Right kidney (tissue), 1 donor: ENCODE data around the gene CDK14.
A peak's percentile ranks its signal among the peaks of the same experiment; 100 is the strongest.
"Not testable (repeated sequence)": the region's sequence is repeated elsewhere in the genome, so short reads cannot be mapped to it uniquely, and the experiment has no call there.

Source experiments
- DNase-seq: peaks from one replicate; pipeline ENCODE4 v3.0.0-alpha.2; 2016

CDK14 gene

GRCh38 chr7:90758933-90759562 is 162.9 kb downstream of the CDK14 start:
- no peak for DNase-seq

- no peak for DNase-seq
Observed at GRCh38 chr7:90759710-90760109, 163.6 kb downstream of the CDK14 start.

- no peak for DNase-seq
Observed at GRCh38 chr7:90760892-90761291, 164.8 kb downstream of the CDK14 start.

- no peak for DNase-seq
Observed at GRCh38 chr7:90761584-90761983, 165.5 kb downstream of the CDK14 start.

- DNase-seq = no peak
Observed at GRCh38 chr7:90763108-90763507, 167.0 kb downstream of the CDK14 start.

GRCh38 chr7:90764848-90765570 is 168.9 kb downstream of the CDK14 start:
- no peak for DNase-seq

GRCh38 chr7:90766814-90767564 is 170.9 kb downstream of the CDK14 start:
- DNase-seq = peak; percentile 49

- no peak for DNase-seq
Observed at GRCh38 chr7:90768301-90768700, 172.2 kb downstream of the CDK14 start.

- no peak for DNase-seq
Observed at GRCh38 chr7:90769036-90769435, 172.9 kb downstream of the CDK14 start.

GRCh38 chr7:90769566-90769965 is 173.4 kb downstream of the CDK14 start:
- DNase-seq = not testable (repeated sequence)

- no peak for DNase-seq
Observed at GRCh38 chr7:90771281-90771680, 175.2 kb downstream of the CDK14 start.

GRCh38 chr7:90772410-90772809 is 176.3 kb downstream of the CDK14 start:
- no peak for DNase-seq

- DNase-seq = no peak
Observed at GRCh38 chr7:90773269-90773668, 177.1 kb downstream of the CDK14 start.

GRCh38 chr7:90774706-90775105 is 178.6 kb downstream of the CDK14 start:
- no peak for DNase-seq

- no peak for DNase-seq
Observed at GRCh38 chr7:90775383-90775965, 179.4 kb downstream of the CDK14 start.

- no peak for DNase-seq
Observed at GRCh38 chr7:90777041-90777440, 180.9 kb downstream of the CDK14 start.

- DNase-seq = no peak
Observed at GRCh38 chr7:90777465-90777864, 181.3 kb downstream of the CDK14 start.

- DNase-seq = no peak
Observed at GRCh38 chr7:90777886-90778285, 181.8 kb downstream of the CDK14 start.

- no peak for DNase-seq
Observed at GRCh38 chr7:90788052-90788451, 191.9 kb downstream of the CDK14 start.

GRCh38 chr7:90789736-90790306 is 193.7 kb downstream of the CDK14 start:
- no peak for DNase-seq

- no peak for DNase-seq
Observed at GRCh38 chr7:90791596-90791995, 195.5 kb downstream of the CDK14 start.

- DNase-seq = no peak
Observed at GRCh38 chr7:90792301-90792700, 196.2 kb downstream of the CDK14 start.

GRCh38 chr7:90794234-90794633 is 198.1 kb downstream of the CDK14 start:
- not testable (repeated sequence) for DNase-seq
